HEK293 (cell line): Measurements from ENCODE around the gene GOPC.

Experiments
- BCL11A ChIP-seq: fragments of 450-650 bp; formaldehyde crosslinking; IDR thresholded peaks from 2 replicates; pipeline ENCODE4 v1.5.1; 2016; ENCODE audit warnings: low read depth, missing biosample characterization, missing genetic modification characterization
- MYNN ChIP-seq: fragments of 450-650 bp; formaldehyde crosslinking; IDR thresholded peaks from 2 replicates; pipeline ENCODE4 v1.5.1; 2016; ENCODE audit warnings: missing biosample characterization, missing genetic modification characterization, borderline replicate concordance
- OVOL3 ChIP-seq: fragments of 450-650 bp; formaldehyde crosslinking; IDR thresholded peaks from 2 replicates; pipeline ENCODE4 v1.5.1; 2016; ENCODE audit warnings: missing biosample characterization, missing genetic modification characterization
- ZBTB7A ChIP-seq: fragments of 450-650 bp; formaldehyde crosslinking; IDR thresholded peaks from 2 replicates; pipeline ENCODE4 v1.5.1; 2016; ENCODE audit warnings: low read depth, missing biosample characterization, missing genetic modification characterization
- ZIC2 ChIP-seq: fragments of 450-650 bp; formaldehyde crosslinking; IDR thresholded peaks from 2 replicates; pipeline ENCODE4 v1.5.1; 2016; ENCODE audit warnings: missing biosample characterization, missing genetic modification characterization
- ZNF274 ChIP-seq, 2 experiments: fragments of 200-500 bp in 1 of 2; fragments of 450-650 bp in 1 of 2; sonication (Bioruptor generic) in 1 of 2; formaldehyde crosslinking in 1 of 2; IDR thresholded peaks; 2 replicates each; pipeline versions ENCODE4 v1.5.1 to v1.6.1; 2014 to 2016; ENCODE audit warnings: borderline replicate concordance in 1 of 2, inconsistent platforms in 1 of 2, low read length in 1 of 2, missing biosample characterization in 1 of 2, missing genetic modification characterization in 1 of 2
- TF ChIP-seq, protein P1 (sequence below): fragments of 450-650 bp; formaldehyde crosslinking; IDR thresholded peaks from 2 replicates; pipeline ENCODE4 v1.5.1; 2016; ENCODE audit warnings: missing biosample characterization, missing genetic modification characterization
- TF ChIP-seq, protein P2 (sequence below): fragments of 450-650 bp; formaldehyde crosslinking; IDR thresholded peaks from 2 replicates; pipeline ENCODE4 v1.5.1; 2016; ENCODE audit warnings: missing biosample characterization, missing genetic modification characterization
- TF ChIP-seq, protein P3 (sequence below): sonication (generic); formaldehyde crosslinking; IDR thresholded peaks from 2 replicates; pipeline ENCODE4 v1.8.1; 2022; ENCODE audit warnings: mild to moderate bottlenecking, moderate library complexity, missing genetic modification reagents

DNA sequence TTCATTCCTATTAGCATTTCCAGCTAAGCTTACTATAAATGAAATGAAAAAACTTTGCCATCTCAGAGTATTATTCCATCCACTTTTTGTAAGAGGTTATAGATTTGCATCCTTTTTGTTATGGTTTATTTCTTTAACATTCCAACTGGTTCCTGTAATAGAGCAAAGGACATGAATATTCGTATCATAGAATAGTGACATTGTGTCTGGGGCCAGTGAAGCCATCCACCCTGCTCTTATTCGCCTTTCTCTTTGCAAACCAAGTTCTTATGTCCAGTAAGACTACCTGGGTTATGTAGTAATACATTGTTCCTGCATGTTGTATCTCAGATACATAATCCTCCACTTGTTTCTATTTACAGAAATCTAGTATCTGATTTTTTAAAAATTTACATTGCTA lies 76.7 kb downstream of the GOPC start:
- TF ChIP-seq, protein P1, sequence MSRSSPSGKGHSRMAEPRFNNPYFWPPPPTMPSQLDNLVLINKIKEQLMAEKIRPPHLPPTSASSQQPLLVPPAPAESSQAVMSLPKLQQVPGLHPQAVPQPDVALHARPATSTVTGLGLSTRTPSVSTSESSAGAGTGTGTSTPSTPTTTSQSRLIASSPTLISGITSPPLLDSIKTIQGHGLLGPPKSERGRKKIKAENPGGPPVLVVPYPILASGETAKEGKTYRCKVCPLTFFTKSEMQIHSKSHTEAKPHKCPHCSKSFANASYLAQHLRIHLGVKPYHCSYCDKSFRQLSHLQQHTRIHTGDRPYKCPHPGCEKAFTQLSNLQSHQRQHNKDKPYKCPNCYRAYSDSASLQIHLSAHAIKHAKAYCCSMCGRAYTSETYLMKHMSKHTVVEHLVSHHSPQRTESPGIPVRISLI (tag by site-specific recombination) = no peak
- TF ChIP-seq ZNF274 (IDR thresholded peaks at IDR 0.05; ENCODE audit: low read length) = no peak
- no peak for TF ChIP-seq ZNF274 (tag by site-specific recombination; IDR thresholded peaks at IDR 0.05; ENCODE audit: borderline replicate concordance)
- no peak for TF ChIP-seq BCL11A
- no peak for TF ChIP-seq OVOL3 (tag by site-specific recombination)
- TF ChIP-seq, protein P2, sequence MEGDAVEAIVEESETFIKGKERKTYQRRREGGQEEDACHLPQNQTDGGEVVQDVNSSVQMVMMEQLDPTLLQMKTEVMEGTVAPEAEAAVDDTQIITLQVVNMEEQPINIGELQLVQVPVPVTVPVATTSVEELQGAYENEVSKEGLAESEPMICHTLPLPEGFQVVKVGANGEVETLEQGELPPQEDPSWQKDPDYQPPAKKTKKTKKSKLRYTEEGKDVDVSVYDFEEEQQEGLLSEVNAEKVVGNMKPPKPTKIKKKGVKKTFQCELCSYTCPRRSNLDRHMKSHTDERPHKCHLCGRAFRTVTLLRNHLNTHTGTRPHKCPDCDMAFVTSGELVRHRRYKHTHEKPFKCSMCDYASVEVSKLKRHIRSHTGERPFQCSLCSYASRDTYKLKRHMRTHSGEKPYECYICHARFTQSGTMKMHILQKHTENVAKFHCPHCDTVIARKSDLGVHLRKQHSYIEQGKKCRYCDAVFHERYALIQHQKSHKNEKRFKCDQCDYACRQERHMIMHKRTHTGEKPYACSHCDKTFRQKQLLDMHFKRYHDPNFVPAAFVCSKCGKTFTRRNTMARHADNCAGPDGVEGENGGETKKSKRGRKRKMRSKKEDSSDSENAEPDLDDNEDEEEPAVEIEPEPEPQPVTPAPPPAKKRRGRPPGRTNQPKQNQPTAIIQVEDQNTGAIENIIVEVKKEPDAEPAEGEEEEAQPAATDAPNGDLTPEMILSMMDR (tag by site-specific recombination) = no peak
- no peak for TF ChIP-seq MYNN (tag by site-specific recombination)
- no peak for TF ChIP-seq ZIC2 (tag by site-specific recombination)
- TF ChIP-seq, protein P3, sequence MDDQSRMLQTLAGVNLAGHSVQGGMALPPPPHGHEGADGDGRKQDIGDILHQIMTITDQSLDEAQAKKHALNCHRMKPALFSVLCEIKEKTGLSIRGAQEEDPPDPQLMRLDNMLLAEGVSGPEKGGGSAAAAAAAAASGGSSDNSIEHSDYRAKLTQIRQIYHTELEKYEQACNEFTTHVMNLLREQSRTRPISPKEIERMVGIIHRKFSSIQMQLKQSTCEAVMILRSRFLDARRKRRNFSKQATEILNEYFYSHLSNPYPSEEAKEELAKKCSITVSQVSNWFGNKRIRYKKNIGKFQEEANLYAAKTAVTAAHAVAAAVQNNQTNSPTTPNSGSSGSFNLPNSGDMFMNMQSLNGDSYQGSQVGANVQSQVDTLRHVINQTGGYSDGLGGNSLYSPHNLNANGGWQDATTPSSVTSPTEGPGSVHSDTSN (CRISPR knock-in tag) = no peak
- no peak for TF ChIP-seq ZBTB7A
